GM18858 (cell line): ENCODE results near the gene ANK3.

Experiments
- ATAC-seq: cut with Tn5 transposase; IDR thresholded peaks from one replicate; pipeline ENCODE4 v1.9.1; 2021; ENCODE audit not compliant: unreplicated experiment

Gene ANK3

GRCh38 chr10:60380781-60381180 is 8.9 kb downstream of the ANK3 start:
- no peak for ATAC-seq

GRCh38 chr10:60377955-60378354 is 11.7 kb downstream of the ANK3 start:
- ATAC-seq, result no peak

- ATAC-seq, result no peak
Measured at GRCh38 chr10:60377042-60377352, 12.7 kb downstream of the ANK3 start.

GRCh38 chr10:60376221-60377041 is 13.2 kb downstream of the ANK3 start:
- no peak for ATAC-seq

- ATAC-seq, result no peak
Measured at GRCh38 chr10:60375293-60376004, 14.2 kb downstream of the ANK3 start.

- ATAC-seq, result no peak
Measured at GRCh38 chr10:60374836-60375235, 14.8 kb downstream of the ANK3 start.

GRCh38 chr10:60372436-60372835 is 17.2 kb downstream of the ANK3 start:
- ATAC-seq, result no peak

GRCh38 chr10:60369547-60369930 is 20.1 kb downstream of the ANK3 start:
- ATAC-seq, result no peak

GRCh38 chr10:60368875-60369546 is 20.7 kb downstream of the ANK3 start:
- ATAC-seq, result no peak

GRCh38 chr10:60367901-60368300 is 21.8 kb downstream of the ANK3 start:
- ATAC-seq, result no peak

GRCh38 chr10:60367431-60367830 is 22.2 kb downstream of the ANK3 start:
- no peak for ATAC-seq

- no peak for ATAC-seq
Measured at GRCh38 chr10:60367024-60367423, 22.7 kb downstream of the ANK3 start.

GRCh38 chr10:60363187-60363586 is 26.5 kb downstream of the ANK3 start:
- ATAC-seq, result no peak

- no peak for ATAC-seq
Measured at GRCh38 chr10:60362461-60362860, 27.2 kb downstream of the ANK3 start.

- no peak for ATAC-seq
Measured at GRCh38 chr10:60359066-60359465, 30.6 kb downstream of the ANK3 start.

GRCh38 chr10:60358282-60358681 is 31.4 kb downstream of the ANK3 start:
- ATAC-seq, result peak; percentile 98

GRCh38 chr10:60353519-60354258 is 36.0 kb downstream of the ANK3 start:
- no peak for ATAC-seq

GRCh38 chr10:60352105-60352504 is 37.6 kb downstream of the ANK3 start:
- peak; percentile 68 for ATAC-seq

GRCh38 chr10:60351191-60351853 is 38.4 kb downstream of the ANK3 start:
- ATAC-seq, result peak; percentile 61

- no peak for ATAC-seq
Measured at GRCh38 chr10:60350400-60350799, 39.3 kb downstream of the ANK3 start.

- no peak for ATAC-seq
Measured at GRCh38 chr10:60349426-60349825, 40.2 kb downstream of the ANK3 start.
